Muscle of leg (tissue), 11 donors: ENCODE data around the gene ZNF48. TPM values are rescaled to one million over a fixed set of nuclear protein-coding genes. Genes with fewer than 3 reads are reported as not detected.

Source experiments
- DNase-seq: peaks from one replicate; pipeline ENCODE4 v3.0.0; 2013
- H3K27ac ChIP-seq: one replicate; pipeline ENCODE4 v1.5.1; 2013; ENCODE audit warnings: mild to moderate bottlenecking, low read length, control low read depth
- H3K27me3 ChIP-seq: one replicate; pipeline ENCODE4 v1.6.1; 2013; ENCODE audit warnings: low read length; ENCODE audit not compliant: control insufficient read depth, insufficient read depth
- H3K36me3 ChIP-seq: one replicate; pipeline ENCODE4 v1.6.1; 2013; ENCODE audit warnings: low read length; ENCODE audit not compliant: control insufficient read depth, insufficient read depth
- H3K4me1 ChIP-seq: one replicate; pipeline ENCODE4 v1.6.1; 2013; ENCODE audit warnings: low read length; ENCODE audit not compliant: control insufficient read depth, insufficient read depth
- H3K4me3 ChIP-seq: one replicate; pipeline ENCODE4 v1.5.1; 2013; ENCODE audit warnings: low read length, control low read depth
- H3K9me3 ChIP-seq: replicated peaks from 2 replicates; pipeline ENCODE4 v1.6.1; 2013; ENCODE audit warnings: low read depth, low read length; ENCODE audit not compliant: control insufficient read depth
- WGBS: methylation state at CpG from one replicate; pipeline ENCODE4 v1.1.5; 2013; ENCODE audit warnings: missing lambda C conversion rate; ENCODE audit not compliant: insufficient coverage; 5-methylcytosine and 5-hydroxymethylcytosine counted together
- polyA plus RNA-seq, 8 donors: library from polyadenylated mRNA; unstranded; fragments of 120-200 nt; gene quantifications; one replicate each; pipeline versions ENCODE4 v1.2.1 to v1.2.3, GENCODE V29; 2013; ENCODE audit warnings: inconsistent platforms in 1 of 8, low replicate concordance in 1 of 8; ENCODE audit not compliant: insufficient read length in 8 of 8, insufficient read depth in 1 of 8
- total RNA-seq: library from RNA; stranded (reverse); fragments of 120-200 nt; gene quantifications from one replicate; pipeline ENCODE4 v1.2.4, GENCODE V29; 2013

ZNF48 gene
- total and polyA plus RNA-seq, 9 donors: 5.0 to 8.3 (median 6.6) TPM

DNA sequence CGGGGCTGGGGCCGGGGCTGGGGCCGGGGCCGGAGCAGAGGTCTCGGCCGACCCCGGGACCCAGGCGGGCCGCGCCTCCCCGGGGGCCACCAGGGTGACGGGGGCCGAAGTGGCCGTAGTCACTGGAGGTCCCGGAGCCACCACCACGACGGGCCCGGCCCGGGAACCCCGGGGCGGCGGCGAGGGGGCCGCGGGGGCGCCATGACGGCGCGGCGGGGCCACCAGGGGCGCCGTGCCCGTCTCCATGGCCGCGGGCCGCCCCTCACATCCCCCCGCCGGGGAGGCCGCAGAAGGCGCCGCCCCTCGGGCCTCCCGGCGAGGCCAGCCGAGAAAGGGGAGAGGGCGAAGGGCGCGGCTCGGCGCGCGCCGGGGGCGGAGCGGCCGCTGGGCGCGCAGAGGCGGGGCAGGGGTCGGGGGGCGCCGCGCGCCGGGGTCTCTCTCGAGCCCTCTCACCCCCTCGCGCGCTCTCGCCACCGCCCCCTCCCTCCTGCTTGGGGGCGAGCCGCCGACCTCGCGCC, 25.2 kb upstream of the ZNF48 start:
- H3K27ac ChIP-seq: peak overlapping the region; percentile 71
- H3K9me3 ChIP-seq: no peaks in the 10 kb centered on the region
- no peaks in the 10 kb centered on the region for H3K27me3 ChIP-seq
- H3K36me3 ChIP-seq: peaks cover 16% of the 10 kb centered on the region
- H3K4me1 ChIP-seq: peaks cover 44% of the 10 kb centered on the region
- DNase-seq: no peak
- 0% methylated on average over 57 of the region's 76 CpGs for WGBS
- H3K4me3 ChIP-seq: peak overlapping the region; percentile 83

GRCh38 chr16:30370456-30371247, 24.6 kb upstream of the ZNF48 start, which contains the start of gene TBC1D10B:
Gene TBC1D10B, minus strand, starts transcription at chr16:30370494. Its CDS starts 311 bp downstream, at chr16:30370183.
- Histone ChIP-seq H3K9me3 (no peaks in the 10 kb centered on the region), H3K27ac (peak within 1 kb of the TSS; percentile 99), H3K36me3 (peaks cover 10% of the 10 kb centered on the region), H3K4me1 (peaks cover 44% of the 10 kb centered on the region), H3K4me3 (peak within 1 kb of the TSS; percentile 83), H3K27me3 (no peaks in the 10 kb centered on the region)
- DNase-seq: peak; percentile 100
- under 1% methylated on average over 35 of the region's 40 CpGs for WGBS

GRCh38 chr16:30371248-30371816, 23.9 kb upstream of the ZNF48 start:
- Histone ChIP-seq H3K36me3 (peaks cover 14% of the 10 kb centered on the region), H3K27me3 (no peaks in the 10 kb centered on the region), H3K27ac (peak overlapping the region; percentile 99), H3K4me3 (peak overlapping the region; percentile 55), H3K9me3 (no peaks in the 10 kb centered on the region), H3K4me1 (peaks cover 47% of the 10 kb centered on the region)
- 18% methylated on average over 10 of the region's 11 CpGs for WGBS
- DNase-seq: no peak

- peaks cover 19% of the 10 kb centered on the region for H3K36me3 ChIP-seq
- H3K27ac ChIP-seq: peak overlapping the region; percentile 99
- 75% methylated on average over 1 of the region's 6 CpGs for WGBS
- DNase-seq: peak; percentile 92
- no peaks in the 10 kb centered on the region for H3K9me3 ChIP-seq
- peak overlapping the region; percentile 55 for H3K4me3 ChIP-seq
- H3K4me1 ChIP-seq: peaks cover 54% of the 10 kb centered on the region
- H3K27me3 ChIP-seq: no peaks in the 10 kb centered on the region
These were observed 23.0 kb upstream of the ZNF48 start for GRCh38 chr16:30372038-30372712.

GRCh38 chr16:30372725-30373124, 22.5 kb upstream of the ZNF48 start:
- H3K27ac ChIP-seq: peak overlapping the region; percentile 99
- WGBS: 69% methylated on average over 3 of the region's 5 CpGs
- H3K27me3 ChIP-seq: no peaks in the 10 kb centered on the region
- no peaks in the 10 kb centered on the region for H3K9me3 ChIP-seq
- peak; percentile 59 for DNase-seq
- peaks cover 19% of the 10 kb centered on the region for H3K36me3 ChIP-seq
- peak overlapping the region; percentile 21 for H3K4me3 ChIP-seq
- H3K4me1 ChIP-seq: peaks cover 54% of the 10 kb centered on the region

DNA sequence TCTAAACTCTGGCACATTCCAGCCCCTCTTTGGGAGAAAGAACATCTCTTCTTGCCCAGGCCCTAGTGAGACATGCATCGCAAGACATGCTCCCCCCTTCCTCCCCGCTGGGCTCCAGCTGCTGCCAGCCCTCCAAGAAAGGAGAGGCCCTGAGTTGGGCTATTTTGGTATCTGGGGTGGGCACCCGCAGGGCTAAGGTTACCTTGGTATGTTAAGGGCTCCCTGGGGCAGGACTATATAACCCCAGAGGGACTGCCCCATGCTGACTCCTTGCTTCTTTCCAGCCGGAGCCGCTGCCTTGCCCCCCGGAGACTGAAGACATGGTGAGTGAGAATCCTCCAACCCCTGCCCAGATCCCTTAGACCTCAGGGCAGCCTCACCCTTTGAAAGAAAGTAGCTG, 20.7 kb upstream of the ZNF48 start, which contains the start of gene MYL11:
TSS of gene MYL11 (plus strand) at position 265 of the 400 bp plus-strand sequence. CDS start at position 321, 56 bp downstream.
- Histone ChIP-seq H3K27ac (peak within 1 kb of the TSS; percentile 99), H3K27me3 (no peaks in the 10 kb centered on the region), H3K4me3 (peak within 1 kb of the TSS; percentile 79), H3K4me1 (peaks cover 50% of the 10 kb centered on the region), H3K9me3 (no peaks in the 10 kb centered on the region), H3K36me3 (peaks cover 18% of the 10 kb centered on the region)
- DNase-seq: peak; percentile 83
- 60% methylated on average over 1 of the region's 6 CpGs for WGBS

DNA sequence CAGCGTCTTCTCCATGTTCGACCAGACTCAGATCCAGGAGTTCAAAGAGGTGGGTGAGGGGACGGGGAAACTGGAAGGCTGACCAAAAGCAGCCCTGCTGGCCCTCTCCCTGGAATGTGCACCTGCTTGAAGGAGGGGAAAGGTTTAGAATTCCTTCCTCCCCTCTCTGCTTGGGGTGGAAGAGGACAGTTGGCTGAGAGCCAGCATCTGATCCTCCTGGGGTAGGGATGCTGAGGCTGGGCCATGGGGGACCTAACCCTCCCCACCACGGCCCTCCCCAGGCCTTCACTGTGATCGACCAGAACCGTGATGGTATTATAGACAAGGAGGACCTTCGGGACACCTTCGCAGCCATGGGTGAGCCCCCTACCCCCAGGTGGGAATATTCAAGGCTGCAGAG, 19.4 kb upstream of the ZNF48 start:
- peak; percentile 54 for DNase-seq
- no peaks in the 10 kb centered on the region for H3K27me3 ChIP-seq
- peaks cover 51% of the 10 kb centered on the region for H3K4me1 ChIP-seq
- peak overlapping the region; percentile 79 for H3K4me3 ChIP-seq
- no peaks in the 10 kb centered on the region for H3K9me3 ChIP-seq
- 82% methylated on average over 7 of the region's 8 CpGs for WGBS
- peak overlapping the region; percentile 99 for H3K27ac ChIP-seq
- H3K36me3 ChIP-seq: peaks cover 18% of the 10 kb centered on the region

DNA sequence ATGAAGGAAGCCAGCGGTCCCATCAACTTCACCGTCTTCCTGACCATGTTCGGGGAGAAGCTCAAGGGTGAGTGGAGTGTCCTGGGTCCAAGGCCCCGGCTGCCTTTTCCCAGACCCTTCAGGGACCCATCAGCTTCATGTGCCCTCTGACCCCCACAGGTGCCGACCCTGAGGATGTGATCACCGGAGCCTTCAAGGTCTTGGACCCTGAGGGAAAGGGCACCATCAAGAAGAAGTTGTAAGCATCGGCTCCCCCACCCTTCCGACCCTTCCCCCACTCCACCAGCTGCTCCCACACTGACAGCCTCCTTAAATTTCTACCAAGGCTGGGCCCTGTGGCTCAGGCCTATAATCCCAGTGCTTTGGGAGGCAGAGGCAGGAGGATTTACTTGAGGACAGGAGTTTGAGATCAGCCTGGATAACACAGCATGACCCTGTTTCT, 18.7 kb upstream of the ZNF48 start:
- H3K27me3 ChIP-seq: no peaks in the 10 kb centered on the region
- peak overlapping the region; percentile 79 for H3K4me3 ChIP-seq
- H3K9me3 ChIP-seq: no peaks in the 10 kb centered on the region
- no peak for DNase-seq
- peaks cover 18% of the 10 kb centered on the region for H3K36me3 ChIP-seq
- H3K4me1 ChIP-seq: peaks cover 51% of the 10 kb centered on the region
- 89% methylated on average over 4 of the region's 8 CpGs for WGBS
- H3K27ac ChIP-seq: peak overlapping the region; percentile 99

GRCh38 chr16:30377050-30377811, 18.0 kb upstream of the ZNF48 start:
- H3K4me1 ChIP-seq: peaks cover 45% of the 10 kb centered on the region
- 49% methylated on average over 17 of the region's 29 CpGs for WGBS
- peak overlapping the region; percentile 79 for H3K4me3 ChIP-seq
- no peaks in the 10 kb centered on the region for H3K9me3 ChIP-seq
- DNase-seq: no peak
- peaks cover 18% of the 10 kb centered on the region for H3K36me3 ChIP-seq
- H3K27ac ChIP-seq: peak overlapping the region; percentile 99
- no peaks in the 10 kb centered on the region for H3K27me3 ChIP-seq
